Measurements from ENCODE around the gene ANKRD44. TPM values are rescaled to one million over a fixed set of nuclear protein-coding genes. Genes with fewer than 3 reads are reported as not detected.

Gene ANKRD44
- total and polyA plus RNA-seq, 2 experiments from 2014 or later = 2.9 to 4.9 TPM

DNA sequence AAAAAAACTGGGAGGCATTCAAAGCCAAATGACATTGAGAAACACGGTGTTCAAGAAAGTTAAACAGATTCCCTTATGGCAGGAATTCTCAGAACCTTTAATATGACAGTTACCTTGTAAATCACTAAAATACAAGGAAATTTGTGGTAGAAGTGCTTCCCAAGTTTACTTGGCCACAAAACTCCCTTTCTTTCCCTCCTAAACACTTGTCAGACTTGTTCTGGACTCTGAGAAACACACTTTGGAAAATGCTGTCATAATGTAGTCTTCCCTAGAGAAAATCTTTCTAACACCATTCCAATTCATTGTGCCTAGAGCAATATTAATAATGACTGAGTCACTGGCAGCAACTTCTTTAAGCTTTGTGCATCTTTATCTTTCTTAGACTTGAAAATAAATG lies 140.4 kb downstream of the ANKRD44 start:
- H3K4me1 ChIP-seq (ENCODE audit: insufficient read depth) = peaks cover 13% of the 10 kb centered on the region
- no peak overlapping the region for H3K9ac ChIP-seq
- H4K20me1 ChIP-seq (ENCODE audit: insufficient read depth) = no peaks in the 10 kb centered on the region
- in situ Hi-C loops (cut with MboI) = no loop called here
- H3K9me3 ChIP-seq (ENCODE audit: low read depth) = no peaks in the 10 kb centered on the region
- no peaks in the 10 kb centered on the region for H3K9me2 ChIP-seq (ENCODE audit: insufficient read depth)
- H3K36me3 ChIP-seq (ENCODE audit: low read depth) = no peaks in the 10 kb centered on the region
- peaks cover 7% of the 10 kb centered on the region; the same call in 1 of the 2 replicates for H3F3A ChIP-seq (ENCODE audit: insufficient read depth)
- no peak overlapping the region for H2AFZ ChIP-seq
- no peak overlapping the region for H3K4me3 ChIP-seq
- H3K27ac ChIP-seq = no peak overlapping the region
- H3K27me3 ChIP-seq (replicated peaks; ENCODE audit: insufficient read depth) = no peaks in the 10 kb centered on the region
- 0 to 7% methylated on average over 1 of the region's 1 CpG for WGBS, 2 experiments (ENCODE audit: low coverage in 1 of 2, low lambda C conversion rate in 2 of 2, missing lambda C conversion rate in 2 of 2)
- no peak overlapping the region for H3K4me2 ChIP-seq (ENCODE audit: unreplicated experiment)
- no peaks in the 10 kb centered on the region for H3K79me2 ChIP-seq (ENCODE audit: insufficient read depth)
- DNase-seq = peak; percentile 66
- TF ChIP-seq EZH2phosphoT487 (IDR thresholded peaks at IDR 0.05; ENCODE audit: insufficient read depth, low read depth) (no peak), EZH2 (IDR thresholded peaks at IDR 0.05; ENCODE audit: insufficient read depth, poor library complexity, severe bottlenecking) (no peak)

DNA sequence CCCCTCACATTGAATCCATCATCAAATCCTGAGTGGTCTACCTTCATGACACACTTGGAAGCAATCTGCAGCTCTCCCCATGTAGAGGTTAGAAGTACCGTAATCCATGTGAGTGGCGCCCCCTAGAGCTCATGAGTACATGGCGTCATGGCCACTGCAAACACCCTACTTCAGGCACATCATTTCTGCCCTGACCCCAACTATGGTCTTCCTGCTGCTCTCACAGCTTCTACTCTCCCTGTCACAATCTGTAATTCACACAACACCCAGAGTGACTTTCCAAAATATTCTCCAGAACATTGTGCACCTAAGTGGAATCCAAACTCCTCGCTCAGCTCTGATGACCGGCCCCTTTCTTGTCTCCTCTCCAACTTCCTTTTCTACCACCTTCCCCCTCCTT lies 141.9 kb downstream of the ANKRD44 start:
- Histone ChIP-seq H3K27ac (no peak overlapping the region), H3K79me2 (ENCODE audit: insufficient read depth) (no peaks in the 10 kb centered on the region), H3K4me2 (ENCODE audit: unreplicated experiment) (no peak overlapping the region), H3K27me3 (replicated peaks; ENCODE audit: insufficient read depth) (no peaks in the 10 kb centered on the region), H3F3A (ENCODE audit: insufficient read depth) (peaks cover 7% of the 10 kb centered on the region; the same call in 1 of the 2 replicates), H3K9ac (no peak overlapping the region), H3K36me3 (ENCODE audit: low read depth) (no peaks in the 10 kb centered on the region), H3K4me1 (ENCODE audit: insufficient read depth) (peaks cover 13% of the 10 kb centered on the region), H4K20me1 (ENCODE audit: insufficient read depth) (no peaks in the 10 kb centered on the region), H3K9me3 (ENCODE audit: low read depth) (no peaks in the 10 kb centered on the region), H3K9me2 (ENCODE audit: insufficient read depth) (no peaks in the 10 kb centered on the region), H3K4me3 (no peak overlapping the region), H2AFZ (no peak overlapping the region)
- peak; percentile 57 for DNase-seq
- in situ Hi-C loops (cut with MboI) = no loop called here
- WGBS, 2 experiments (ENCODE audit: low coverage in 1 of 2, low lambda C conversion rate in 2 of 2, missing lambda C conversion rate in 2 of 2) = 58 to 69% methylated on average over 5 of the region's 5 CpGs
- TF ChIP-seq EZH2phosphoT487 (IDR thresholded peaks at IDR 0.05; ENCODE audit: insufficient read depth, low read depth) (no peak), EZH2 (IDR thresholded peaks at IDR 0.05; ENCODE audit: insufficient read depth, poor library complexity, severe bottlenecking) (no peak)

DNA sequence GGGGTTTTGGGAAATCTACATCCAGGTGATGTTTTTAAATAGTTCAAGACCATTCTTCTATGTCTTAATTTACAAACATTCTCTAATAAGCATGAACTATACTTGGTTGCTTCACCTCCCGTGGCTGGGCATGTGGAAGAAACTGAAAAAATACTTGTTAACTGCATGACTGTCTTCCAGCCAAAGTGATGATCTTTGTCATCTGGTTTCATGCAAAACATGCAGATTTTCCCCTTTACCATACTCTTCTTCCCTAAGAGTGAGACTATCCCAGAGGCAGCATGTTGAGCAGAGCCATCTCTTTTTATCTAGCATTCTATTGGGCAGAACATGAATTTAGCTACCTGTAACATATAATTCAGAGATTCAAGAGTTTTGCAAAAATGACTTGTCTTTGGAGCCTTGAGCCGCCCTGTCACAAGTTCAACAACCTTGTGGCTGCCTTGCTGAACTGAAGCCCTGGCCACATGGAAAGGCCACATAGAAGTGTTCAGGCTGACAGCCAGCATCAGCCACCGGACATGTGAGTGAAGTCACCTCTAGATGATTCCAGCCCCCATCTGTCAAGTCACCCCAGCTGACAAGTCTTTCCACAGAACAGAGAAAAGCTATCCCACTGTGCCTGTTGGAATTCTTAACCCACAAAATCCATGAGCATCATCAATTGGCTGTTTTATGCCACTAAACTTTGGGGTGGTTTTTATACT lies 142.8 kb downstream of the ANKRD44 start:
- Histone ChIP-seq H3K4me3 (no peak overlapping the region), H3K9me2 (ENCODE audit: insufficient read depth) (no peaks in the 10 kb centered on the region), H3K4me2 (ENCODE audit: unreplicated experiment) (no peak overlapping the region), H3F3A (ENCODE audit: insufficient read depth) (peaks cover 7% of the 10 kb centered on the region; the same call in 1 of the 2 replicates), H4K20me1 (ENCODE audit: insufficient read depth) (no peaks in the 10 kb centered on the region), H3K9ac (no peak overlapping the region), H2AFZ (no peak overlapping the region), H3K36me3 (ENCODE audit: low read depth) (no peaks in the 10 kb centered on the region), H3K27ac (no peak overlapping the region), H3K79me2 (ENCODE audit: insufficient read depth) (no peaks in the 10 kb centered on the region), H3K9me3 (ENCODE audit: low read depth) (no peaks in the 10 kb centered on the region), H3K4me1 (ENCODE audit: insufficient read depth) (peaks cover 13% of the 10 kb centered on the region), H3K27me3 (replicated peaks; ENCODE audit: insufficient read depth) (no peaks in the 10 kb centered on the region)
- in situ Hi-C loops (cut with MboI) = no loop called here
- no peak for TF ChIP-seq EZH2phosphoT487 (IDR thresholded peaks at IDR 0.05; ENCODE audit: insufficient read depth, low read depth)
- no peak for TF ChIP-seq EZH2 (IDR thresholded peaks at IDR 0.05; ENCODE audit: insufficient read depth, poor library complexity, severe bottlenecking)
- 57 to 59% methylated on average over 3 of the region's 3 CpGs for WGBS, 2 experiments (ENCODE audit: low coverage in 1 of 2, low lambda C conversion rate in 2 of 2, missing lambda C conversion rate in 2 of 2)
- no peak for DNase-seq

DNA sequence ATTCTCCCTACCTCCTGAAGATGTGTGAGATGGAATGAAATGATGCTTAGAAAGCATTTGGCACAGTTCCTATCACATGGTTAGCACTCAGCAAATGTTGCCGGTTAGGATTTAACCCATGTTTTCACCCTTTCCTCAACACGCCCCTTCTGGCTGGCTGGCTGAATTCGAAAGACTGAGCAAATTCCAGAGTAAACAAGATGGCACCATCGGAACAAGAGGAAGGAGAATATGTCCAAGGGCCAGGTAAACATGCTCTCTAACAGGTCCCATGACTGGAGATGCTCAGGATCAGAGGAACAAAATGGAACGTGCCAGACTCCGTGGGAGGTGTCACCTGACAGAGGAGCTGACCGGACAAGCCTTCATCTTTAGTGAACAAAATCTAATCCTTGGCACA lies 145.6 kb downstream of the ANKRD44 start:
- Histone ChIP-seq H3K27ac (no peak overlapping the region), H3K27me3 (replicated peaks; ENCODE audit: insufficient read depth) (no peaks in the 10 kb centered on the region), H3K79me2 (ENCODE audit: insufficient read depth) (no peaks in the 10 kb centered on the region), H3K4me3 (no peak overlapping the region), H3K36me3 (ENCODE audit: low read depth) (no peaks in the 10 kb centered on the region), H3K9ac (no peak overlapping the region), H4K20me1 (ENCODE audit: insufficient read depth) (no peaks in the 10 kb centered on the region), H3K9me3 (ENCODE audit: low read depth) (no peaks in the 10 kb centered on the region), H3F3A (ENCODE audit: insufficient read depth) (peaks cover 1% of the 10 kb centered on the region; the same call in 1 of the 2 replicates), H3K9me2 (ENCODE audit: insufficient read depth) (no peaks in the 10 kb centered on the region), H2AFZ (no peak overlapping the region), H3K4me2 (ENCODE audit: unreplicated experiment) (no peak overlapping the region), H3K4me1 (ENCODE audit: insufficient read depth) (peaks cover 7% of the 10 kb centered on the region)
- DNase-seq = no peak
- TF ChIP-seq EZH2phosphoT487 (IDR thresholded peaks at IDR 0.05; ENCODE audit: insufficient read depth, low read depth) = no peak
- TF ChIP-seq EZH2 (IDR thresholded peaks at IDR 0.05; ENCODE audit: insufficient read depth, poor library complexity, severe bottlenecking) = no peak
- WGBS, 2 experiments (ENCODE audit: low coverage in 1 of 2, low lambda C conversion rate in 2 of 2, missing lambda C conversion rate in 2 of 2) = 76 to 81% methylated on average over 7 of the region's 7 CpGs
- in situ Hi-C loops (cut with MboI) = no loop called here
